IMR-90 (cell line): ENCODE measurements around the gene RPS29. TPM values are rescaled to one million over a fixed set of nuclear protein-coding genes. Genes with fewer than 3 reads are reported as not detected.

Experiments used
- ATAC-seq: fragments of 200-7000 bp; cut with Tn5 transposase; 2 replicates; pipeline ENCODE4 v1.9.1; 2020; ENCODE audit warnings: low read depth, mild to moderate bottlenecking, moderate library complexity
- BruUV-seq: library from RNA; stranded (reverse); fragments of 400-500 nt; replicated peaks from 2 replicates; lab custom pipeline; 2021; lab: Mats Ljungman, UMichigan
- CTCF ChIA-PET: fragments of 300-600 bp; formaldehyde crosslinking; extraction: SDS; loops from one replicate; lab custom pipeline; 2021; ENCODE audit warnings: antibody characterized with exemption; lab: Yijun Ruan, JAX
- POLR2A ChIA-PET: fragments of 300-600 bp; sonication (Branson Sonifier 250); formaldehyde crosslinking; loops from one replicate; lab custom pipeline; 2022; ENCODE audit warnings: antibody characterized with exemption; ENCODE audit not compliant: unreplicated experiment; lab: Charles Lee
- DNase-seq: peaks from one replicate; pipeline ENCODE4 v3.0.0; 2013
- H2AFZ ChIP-seq: replicated peaks from 2 replicates; pipeline ENCODE3; 2013; ENCODE audit warnings: low read length, mild to moderate bottlenecking; ENCODE audit not compliant: poor library complexity
- H2AK5ac ChIP-seq: 2 replicates; pipeline ENCODE4 v1.6.1; 2013; ENCODE audit warnings: low read depth, low read length, inconsistent platforms
- H2AK9ac ChIP-seq: replicated peaks from 2 replicates; pipeline ENCODE3; 2013; ENCODE audit warnings: mild to moderate bottlenecking, low read depth, low read length, moderate library complexity; ENCODE audit not compliant: poor library complexity
- H2BK120ac ChIP-seq: 2 replicates; pipeline ENCODE4 v1.6.1; 2013; ENCODE audit warnings: low read depth, low read length, inconsistent platforms
- H2BK15ac ChIP-seq: 3 replicates; pipeline ENCODE4 v1.6.1; 2013; ENCODE audit warnings: low read depth, low read length, inconsistent platforms
- H2BK20ac ChIP-seq: 2 replicates; pipeline ENCODE4 v1.6.1; 2013; ENCODE audit warnings: low read depth, mild to moderate bottlenecking, inconsistent platforms, low read length, moderate library complexity
- H2BK5ac ChIP-seq: 2 replicates; pipeline ENCODE4 v1.6.1; 2013; ENCODE audit warnings: mild to moderate bottlenecking, low read depth, low read length, inconsistent platforms; ENCODE audit not compliant: poor library complexity, severe bottlenecking
- H3K14ac ChIP-seq: replicated peaks from 2 replicates; pipeline ENCODE4 v1.6.1; 2013; ENCODE audit warnings: low read depth, low read length, inconsistent platforms
- H3K18ac ChIP-seq: 2 replicates; pipeline ENCODE4 v1.6.1; 2013; ENCODE audit warnings: low read depth, low read length, control low read depth
- H3K23ac ChIP-seq: 2 replicates; pipeline ENCODE4 v1.6.1; 2013; ENCODE audit warnings: low read depth, low read length, inconsistent platforms
- H3K27ac ChIP-seq: 2 replicates; pipeline ENCODE4 v1.5.1; 2013; ENCODE audit warnings: mild to moderate bottlenecking, control low read depth, low read length; ENCODE audit not compliant: insufficient read depth
- H3K27me3 ChIP-seq: 2 replicates; pipeline ENCODE4 v1.6.1; 2013; ENCODE audit warnings: low read length; ENCODE audit not compliant: control insufficient read depth, insufficient read depth
- H3K36me3 ChIP-seq: 2 replicates; pipeline ENCODE4 v1.6.1; 2013; ENCODE audit warnings: low read length, mixed read lengths; ENCODE audit not compliant: control insufficient read depth, insufficient read depth
- H3K4ac ChIP-seq: 2 replicates; pipeline ENCODE4 v1.6.1; 2013; ENCODE audit warnings: low read depth, low read length, inconsistent platforms
- H3K4me1 ChIP-seq: 2 replicates; pipeline ENCODE4 v1.6.1; 2013; ENCODE audit warnings: low read length, mixed read lengths; ENCODE audit not compliant: control insufficient read depth, insufficient read depth
- H3K4me2 ChIP-seq: 2 replicates; pipeline ENCODE4 v1.6.1; 2013; ENCODE audit warnings: low read depth, mild to moderate bottlenecking, control low read depth, low read length, moderate library complexity
- H3K4me3 ChIP-seq: 2 replicates; pipeline ENCODE4 v1.5.1; 2013; ENCODE audit warnings: low read depth, mild to moderate bottlenecking, control low read depth, low read length, moderate library complexity; ENCODE audit not compliant: insufficient read depth
- H3K56ac ChIP-seq: 2 replicates; pipeline ENCODE4 v1.6.1; 2013; ENCODE audit warnings: low read length, inconsistent platforms; ENCODE audit not compliant: insufficient read depth; ENCODE audit errors: extremely low read depth
- H3K79me1 ChIP-seq, 2 experiments: 2 replicates each; pipeline ENCODE4 v1.6.1; 2013; ENCODE audit warnings: low read length in 2 of 2, inconsistent platforms in 1 of 2, low read depth in 1 of 2
- H3K9ac ChIP-seq: 2 replicates; pipeline ENCODE4 v1.6.1; 2013; ENCODE audit warnings: low read depth, low read length, control low read depth
- H3K9me1 ChIP-seq: 2 replicates; pipeline ENCODE4 v1.6.1; 2013; ENCODE audit warnings: low read length, inconsistent platforms; ENCODE audit not compliant: insufficient read depth
- H3K9me3 ChIP-seq: 2 replicates; pipeline ENCODE4 v1.6.1; 2013; ENCODE audit warnings: low read length; ENCODE audit not compliant: control insufficient read depth, insufficient read depth
- H4K20me1 ChIP-seq: 2 replicates; pipeline ENCODE4 v1.6.1; 2013; ENCODE audit warnings: low read length, inconsistent platforms; ENCODE audit not compliant: insufficient read depth
- H4K5ac ChIP-seq: 2 replicates; pipeline ENCODE4 v1.6.1; 2013; ENCODE audit warnings: mild to moderate bottlenecking, low read depth, low read length, control low read depth
- H4K8ac ChIP-seq, 2 experiments: 2 replicates each; pipeline ENCODE4 v1.6.1; 2013; ENCODE audit warnings: low read depth in 2 of 2, low read length in 2 of 2, control low read depth in 1 of 2, inconsistent platforms in 1 of 2
- H4K91ac ChIP-seq: 2 replicates; pipeline ENCODE4 v1.6.1; 2013; ENCODE audit warnings: low read depth, low read length, inconsistent platforms; ENCODE audit not compliant: insufficient read depth
- CEBPB ChIP-seq: IDR thresholded peaks from 2 replicates; pipeline ENCODE4 v1.6.1; 2012; ENCODE audit warnings: low read depth, low read length, improper control_type of control experiment
- POLR2A ChIP-seq: IDR thresholded peaks from 2 replicates; pipeline ENCODE4 v1.6.1; 2012; ENCODE audit warnings: mild to moderate bottlenecking, low read depth, low read length
- RCOR1 ChIP-seq: IDR thresholded peaks from 2 replicates; pipeline ENCODE4 v1.6.1; 2012; ENCODE audit warnings: mild to moderate bottlenecking, low read length, improper control_type of control experiment; ENCODE audit not compliant: insufficient replicate concordance
- WGBS, 2 experiments: methylation state at CpG; one replicate each; pipeline versions ENCODE4 v1.1.5 to v1.1.7; 2013; ENCODE audit warnings: missing lambda C conversion rate in 2 of 2; ENCODE audit not compliant: insufficient read length in 1 of 2; ENCODE audit errors: extremely low coverage in 2 of 2; 5-methylcytosine and 5-hydroxymethylcytosine counted together
- dilution Hi-C: fragments of 300-500 bp; cut with HindIII; formaldehyde crosslinking; loops from one replicate; pipeline ENCODE4 v1.14.3; 2018; ENCODE audit warnings: low sequenced_read_pairs; ENCODE audit not compliant: unreplicated experiment
- in situ Hi-C: fragments of 300-500 bp; cut with MboI; formaldehyde crosslinking; loops from 3 replicates; pipeline ENCODE4 v1.14.3; 2019; ENCODE audit warnings: low sequenced_read_pairs, inconsistent platforms, mixed read lengths
- intact Hi-C: fragments of 100-400 bp; cut with micrococcal nuclease; formaldehyde crosslinking; loops from 2 replicates; pipeline ENCODE4 v1.10.0; 2022
- polyA plus RNA-seq, 3 experiments: library from polyadenylated mRNA; depleted of rRNA; stranded (reverse); fragments of >200 nt; gene quantifications; 2 replicates each; pipeline ENCODE4 v1.2.3, GENCODE V29; 2012; ENCODE audit warnings: low replicate concordance in 1 of 3
- total RNA-seq: library from RNA; depleted of rRNA; stranded (reverse); fragments of >200 nt; gene quantifications from 2 replicates; pipeline ENCODE4 v1.2.3, GENCODE V29; 2012
- TF ChIP-seq, protein P1 (sequence below): conservative IDR thresholded peaks from 2 replicates; pipeline ENCODE4 v1.5.1; 2012; ENCODE audit warnings: mild to moderate bottlenecking, low read depth, low read length, improper control_type of control experiment

Gene RPS29
- total and polyA plus RNA-seq, 2 of the 4 experiments (the other 2 are of a cell fraction) = 318 to 10,393 TPM

DNA sequence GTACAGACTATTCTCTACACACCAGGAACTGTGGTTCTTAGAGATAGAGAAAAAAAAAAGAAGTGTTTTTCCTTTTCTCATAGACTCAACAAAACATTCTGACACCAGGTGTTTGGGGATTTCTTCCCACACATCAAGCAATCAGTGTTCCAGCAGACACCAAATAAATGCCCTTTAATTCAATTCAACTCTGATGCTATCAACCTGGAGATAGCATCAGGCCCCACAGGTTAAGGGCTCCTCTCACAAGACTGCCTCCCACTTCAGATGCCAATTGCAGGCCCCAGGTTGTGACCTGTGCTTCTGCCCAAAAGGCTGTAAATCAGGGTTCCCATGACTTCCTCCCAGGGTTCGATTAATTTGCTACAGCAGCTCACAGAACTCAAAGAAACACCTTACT is 36.7 kb downstream of the RPS29 start:
- Histone ChIP-seq H4K8ac (no peak overlapping the region), H3K9ac (no peak overlapping the region), H2BK15ac (no peak overlapping the region), H2AFZ (no peak overlapping the region), H3K56ac (no peak overlapping the region), H2AK9ac (no peak overlapping the region), H3K14ac (no peak overlapping the region), H2BK5ac (no peak overlapping the region), H3K36me3 (no peaks in the 10 kb centered on the region), H3K9me3 (no peaks in the 10 kb centered on the region), H3K79me1 (no peaks in the 10 kb centered on the region), H3K27me3 (no peaks in the 10 kb centered on the region), H3K18ac (no peak overlapping the region), H3K23ac (no peak overlapping the region), H2BK120ac (no peak overlapping the region), H3K27ac (no peak overlapping the region), H3K4me1 (no peaks in the 10 kb centered on the region), H4K20me1 (no peaks in the 10 kb centered on the region), H3K4me2 (no peak overlapping the region), H3K4ac (no peak overlapping the region), H4K5ac (no peak overlapping the region), H3K4me3 (no peak overlapping the region), H2BK20ac (no peak overlapping the region), H3K9me1 (no peaks in the 10 kb centered on the region), H4K91ac (no peak overlapping the region), H2AK5ac (no peak overlapping the region)
- dilution Hi-C loops (no loop called here), in situ Hi-C loops (no loop called here), intact Hi-C loops (no loop called here)
- TF ChIP-seq RCOR1 (no peak), POLR2A (no peak), CEBPB (no peak)
- TF ChIP-seq, protein P1, sequence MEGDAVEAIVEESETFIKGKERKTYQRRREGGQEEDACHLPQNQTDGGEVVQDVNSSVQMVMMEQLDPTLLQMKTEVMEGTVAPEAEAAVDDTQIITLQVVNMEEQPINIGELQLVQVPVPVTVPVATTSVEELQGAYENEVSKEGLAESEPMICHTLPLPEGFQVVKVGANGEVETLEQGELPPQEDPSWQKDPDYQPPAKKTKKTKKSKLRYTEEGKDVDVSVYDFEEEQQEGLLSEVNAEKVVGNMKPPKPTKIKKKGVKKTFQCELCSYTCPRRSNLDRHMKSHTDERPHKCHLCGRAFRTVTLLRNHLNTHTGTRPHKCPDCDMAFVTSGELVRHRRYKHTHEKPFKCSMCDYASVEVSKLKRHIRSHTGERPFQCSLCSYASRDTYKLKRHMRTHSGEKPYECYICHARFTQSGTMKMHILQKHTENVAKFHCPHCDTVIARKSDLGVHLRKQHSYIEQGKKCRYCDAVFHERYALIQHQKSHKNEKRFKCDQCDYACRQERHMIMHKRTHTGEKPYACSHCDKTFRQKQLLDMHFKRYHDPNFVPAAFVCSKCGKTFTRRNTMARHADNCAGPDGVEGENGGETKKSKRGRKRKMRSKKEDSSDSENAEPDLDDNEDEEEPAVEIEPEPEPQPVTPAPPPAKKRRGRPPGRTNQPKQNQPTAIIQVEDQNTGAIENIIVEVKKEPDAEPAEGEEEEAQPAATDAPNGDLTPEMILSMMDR = no peak
- ChIA-PET CTCF (interaction anchor here (0.8 to 1.1 kb wide), 2 partner anchors 11 to 52 kb away, joined by 3 read pairs; no protein-coding TSS in a partner anchor), POLR2A (no interaction called here)
- no TSS peak for BruUV-seq
- ATAC-seq = no peak
- DNase-seq = no peak
- no CpG with 5 or more reads among the region's 1 CpG for WGBS, 2 experiments
